Thymus (tissue), 11 donors: ENCODE results near the gene DENND4C. TPM values are rescaled to one million over a fixed set of nuclear protein-coding genes. Genes with fewer than 3 reads are reported as not detected.

Experiments
- DNase-seq, 9 donors: peaks; one replicate each; pipeline ENCODE4 v3.0.0-alpha.2; 2013; ENCODE audit warnings: low spot score in 9 of 9, low read depth in 6 of 9, missing footprints in 1 of 9
- H3K27ac ChIP-seq, 2 donors: one replicate each; pipeline ENCODE4 v1.5.1; 2013; ENCODE audit warnings: control low read depth in 1 of 2, low read depth in 1 of 2, low read length in 1 of 2, mild to moderate bottlenecking in 1 of 2, moderate library complexity in 1 of 2
- H3K27me3 ChIP-seq, 2 donors: one replicate each; pipeline ENCODE4 v1.5.1; 2013; ENCODE audit warnings: low read length in 1 of 2; ENCODE audit not compliant: control insufficient read depth in 2 of 2, insufficient read depth in 1 of 2
- H3K36me3 ChIP-seq, 2 donors: one replicate each; pipeline ENCODE4 v1.5.1; 2013; ENCODE audit warnings: low read length in 1 of 2, mild to moderate bottlenecking in 1 of 2, moderate library complexity in 1 of 2; ENCODE audit not compliant: control insufficient read depth in 2 of 2, insufficient read depth in 2 of 2
- H3K4me1 ChIP-seq, 2 donors: one replicate each; pipeline ENCODE4 v1.5.1; 2013; ENCODE audit warnings: low read length in 2 of 2; ENCODE audit not compliant: control insufficient read depth in 2 of 2, insufficient read depth in 2 of 2
- H3K4me3 ChIP-seq, 2 donors: one replicate each; pipeline ENCODE4 v1.5.1; 2013; ENCODE audit warnings: low read length in 2 of 2, control low read depth in 1 of 2, mild to moderate bottlenecking in 1 of 2
- H3K9me3 ChIP-seq, 2 donors: one replicate each; pipeline ENCODE4 v1.5.1; 2013; ENCODE audit warnings: low read length in 1 of 2, mild to moderate bottlenecking in 1 of 2; ENCODE audit not compliant: control insufficient read depth in 2 of 2, insufficient read depth in 1 of 2
- WGBS: extraction: QIAGEN DNeasy Blood & Tissue Kit; methylation state at CpG from one replicate; pipeline ENCODE4 v1.1.7; 2013; 5-methylcytosine and 5-hydroxymethylcytosine counted together
- polyA plus RNA-seq: library from polyadenylated mRNA; stranded (reverse); fragments of 200-250 nt; gene quantifications from one replicate; pipeline ENCODE4 v1.2.3, GENCODE V29; 2013
- total RNA-seq: library from RNA; stranded (reverse); fragments of 120-200 nt; gene quantifications from one replicate; pipeline ENCODE4 v1.2.4, GENCODE V29; 2013
- donor health status: healthy.

DENND4C gene
- total and polyA plus RNA-seq, 2 donors: 15.4 to 39.2 TPM

DNA sequence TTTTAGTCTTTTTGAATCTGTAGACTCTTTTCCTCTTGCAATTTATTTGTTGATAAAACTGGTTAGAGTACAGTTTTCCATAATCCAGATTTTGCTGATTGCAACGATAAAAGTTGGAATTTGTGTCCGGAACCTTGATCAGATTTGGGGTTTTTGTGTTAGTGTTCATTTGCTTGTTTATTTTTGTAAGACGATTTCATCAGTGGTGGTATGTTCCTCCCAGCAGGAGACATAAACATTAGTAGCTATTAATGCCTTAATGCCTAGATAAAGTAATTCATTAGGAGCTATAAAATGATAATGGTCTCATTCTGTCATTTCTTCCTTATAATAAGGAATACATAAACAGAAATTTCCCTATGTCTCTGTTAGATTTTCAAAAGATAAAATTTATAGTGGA is 128.2 kb downstream of the DENND4C start:
- H3K36me3 ChIP-seq: peaks cover 9 to 54% of the 10 kb centered on the region in 2 donors

DNA sequence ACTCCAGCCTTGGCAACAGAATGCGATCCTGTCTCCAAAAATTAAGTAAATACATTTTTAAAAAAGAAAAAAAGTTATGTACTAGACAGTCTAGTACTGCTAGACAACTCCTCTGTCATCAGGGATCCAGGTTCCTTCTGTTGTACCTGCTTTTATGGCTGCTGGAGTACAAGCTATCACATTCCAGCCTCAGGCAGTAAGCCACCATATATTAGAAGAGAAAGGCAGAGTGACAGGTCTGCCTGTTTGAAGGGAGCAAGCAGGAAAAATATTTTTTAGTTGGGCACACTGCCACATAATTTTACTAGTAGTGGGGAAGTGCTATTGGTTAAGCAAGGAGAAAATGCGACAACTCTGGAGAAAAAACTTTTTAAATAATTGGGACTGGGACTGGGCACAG is 138.6 kb downstream of the DENND4C start:
- WGBS: 95% methylated on average over 2 of the region's 2 CpGs
- H3K36me3 ChIP-seq: peaks cover 20 to 56% of the 10 kb centered on the region in 2 donors
- no peaks in the 10 kb centered on the region for H3K27me3 ChIP-seq
- no peak overlapping the region for H3K4me3 ChIP-seq
- no peak for DNase-seq
- no peaks in the 10 kb centered on the region for H3K9me3 ChIP-seq
- no peak overlapping the region for H3K27ac ChIP-seq
- H3K4me1 ChIP-seq: no peaks in the 10 kb centered on the region

More for the DNA sequence above, 128.2 kb downstream of the DENND4C start:
- H3K27ac ChIP-seq: no peak overlapping the region
- no peak overlapping the region for H3K4me3 ChIP-seq
- 98% methylated on average over 3 of the region's 3 CpGs for WGBS
- DNase-seq: no peak
- H3K9me3 ChIP-seq: no peaks in the 10 kb centered on the region
- no peaks in the 10 kb centered on the region for H3K4me1 ChIP-seq
- no peaks in the 10 kb centered on the region for H3K27me3 ChIP-seq

DNA sequence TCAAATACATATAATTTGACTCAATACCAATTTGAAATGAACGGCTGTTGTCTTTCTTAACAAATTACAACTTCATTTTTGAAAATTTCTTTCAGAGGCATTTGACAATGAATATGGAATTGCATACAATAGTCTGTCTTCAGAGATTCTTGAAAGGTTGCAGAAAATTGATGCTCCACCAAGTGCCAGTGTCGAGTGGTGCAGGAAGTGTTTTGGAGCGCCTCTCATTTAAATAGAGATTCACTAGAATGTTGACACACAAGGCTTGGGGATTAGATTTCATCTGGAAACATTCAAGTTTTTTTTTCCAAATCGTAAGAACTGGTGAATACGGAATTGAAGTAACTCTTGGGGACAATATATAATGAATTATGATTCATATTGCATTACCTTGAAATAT is 141.4 kb downstream of the DENND4C start:
- 91% methylated on average over 5 of the region's 5 CpGs for WGBS
- H3K36me3 ChIP-seq: peaks cover 40 to 68% of the 10 kb centered on the region in 2 donors

DNA sequence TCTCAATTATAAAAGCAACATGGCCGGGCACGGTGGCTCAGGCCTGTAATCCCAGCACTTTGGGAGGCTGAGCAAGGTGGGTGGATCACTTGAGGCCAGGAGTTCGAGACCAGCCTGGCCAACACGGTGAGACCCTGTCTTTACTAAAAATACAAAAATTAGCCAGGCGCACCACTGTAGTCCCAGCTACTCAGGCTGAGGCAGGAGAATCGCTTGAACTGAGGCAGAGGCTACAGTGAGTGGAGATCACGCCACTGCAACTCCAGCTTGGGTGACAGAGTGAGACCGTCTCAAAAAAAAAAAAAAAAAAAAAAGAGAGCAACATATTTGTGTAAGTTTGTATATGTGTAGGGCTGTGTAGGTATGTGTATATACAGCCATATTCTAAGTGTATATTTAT is 142.1 kb downstream of the DENND4C start:
- Histone ChIP-seq H3K9me3 (no peaks in the 10 kb centered on the region), H3K4me1 (no peaks in the 10 kb centered on the region), H3K36me3 (peaks cover 45 to 71% of the 10 kb centered on the region in 2 donors), H3K27ac (no peak overlapping the region), H3K27me3 (no peaks in the 10 kb centered on the region), H3K4me3 (no peak overlapping the region)
- 98% methylated on average over 8 of the region's 8 CpGs for WGBS
- DNase-seq: no peak

More for the DNA sequence above, 141.4 kb downstream of the DENND4C start:
- H3K4me3 ChIP-seq: no peak overlapping the region
- H3K27ac ChIP-seq: no peak overlapping the region
- H3K4me1 ChIP-seq: no peaks in the 10 kb centered on the region
- H3K9me3 ChIP-seq: no peaks in the 10 kb centered on the region
- DNase-seq: no peak
- H3K27me3 ChIP-seq: no peaks in the 10 kb centered on the region

DNA sequence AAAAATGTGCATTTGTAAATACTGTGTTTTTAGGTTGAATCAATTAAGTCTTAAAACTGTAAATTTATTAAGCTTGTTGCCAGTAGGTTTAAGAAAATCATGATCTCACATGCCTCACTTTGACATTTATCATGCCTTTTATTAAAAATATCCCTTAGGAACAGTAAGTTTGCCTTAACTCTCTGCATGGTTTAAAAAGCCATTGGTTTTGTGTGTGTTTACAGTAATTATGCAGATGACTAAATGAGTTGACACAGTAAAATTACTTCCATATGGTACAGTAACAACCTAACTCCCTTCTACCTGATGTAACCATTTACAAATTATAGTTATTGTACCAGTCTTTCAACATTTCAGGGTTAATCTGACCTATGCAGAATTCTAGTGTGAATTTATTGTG is 143.0 kb downstream of the DENND4C start:
- Histone ChIP-seq H3K27me3 (no peaks in the 10 kb centered on the region), H3K27ac (no peak overlapping the region), H3K4me3 (no peak overlapping the region), H3K4me1 (peaks cover 3 to 6% of the 10 kb centered on the region in 2 donors), H3K9me3 (no peaks in the 10 kb centered on the region), H3K36me3 (peaks cover 52 to 77% of the 10 kb centered on the region in 2 donors)
- DNase-seq: no peak

DNA sequence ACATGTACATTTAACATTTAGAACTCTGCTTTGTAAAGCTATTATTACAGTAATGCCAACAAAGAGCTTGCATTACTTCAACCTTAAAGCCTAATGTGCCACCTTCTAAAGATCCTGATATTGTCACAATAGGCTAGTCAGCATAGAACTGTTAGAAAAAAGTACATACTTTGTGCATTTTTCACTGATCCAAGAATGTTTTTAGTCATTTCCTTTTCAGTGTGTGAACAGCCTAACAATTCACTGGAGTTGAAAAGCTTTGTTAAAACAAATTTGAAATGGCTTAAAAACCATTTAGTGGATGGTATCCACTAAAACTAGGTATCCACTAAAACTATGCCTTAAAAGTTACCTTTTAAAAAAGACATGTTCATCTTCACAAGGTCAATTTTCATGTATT is 145.0 kb downstream of the DENND4C start:
- H3K36me3 ChIP-seq: peaks cover 39 to 68% of the 10 kb centered on the region in 2 donors
- peaks cover 9 to 10% of the 10 kb centered on the region in 2 donors for H3K4me1 ChIP-seq

DNA sequence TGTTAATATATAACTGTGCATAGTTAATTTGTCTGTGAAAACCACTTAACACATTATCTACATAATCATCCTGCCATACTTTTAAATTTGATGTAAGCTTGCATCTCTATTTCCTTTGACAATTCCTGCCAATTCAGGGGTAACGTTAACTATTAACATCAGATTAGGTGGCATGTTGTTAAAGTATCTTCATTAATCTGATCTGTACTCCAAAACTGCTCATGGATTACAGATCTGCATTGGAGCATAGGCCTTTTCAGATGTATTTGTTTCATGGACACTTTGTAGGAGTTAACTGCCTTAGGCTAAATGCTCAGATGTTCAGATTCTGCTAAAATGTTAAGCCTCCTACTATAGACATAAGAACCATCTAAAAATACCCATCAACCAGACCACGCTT is 146.4 kb downstream of the DENND4C start:
- Histone ChIP-seq H3K27me3 (no peaks in the 10 kb centered on the region), H3K36me3 (peaks cover 39 to 61% of the 10 kb centered on the region in 2 donors), H3K4me3 (no peak overlapping the region), H3K4me1 (peaks cover 12% of the 10 kb centered on the region in 2 donors), H3K27ac (no peak overlapping the region), H3K9me3 (peaks cover 0 to 2% of the 10 kb centered on the region in 2 donors)
- no peak for DNase-seq
- WGBS: 95% methylated on average over 2 of the region's 2 CpGs

More for the DNA sequence above, 145.0 kb downstream of the DENND4C start:
- H3K9me3 ChIP-seq: peaks cover 0 to under 1% of the 10 kb centered on the region in 2 donors
- H3K4me3 ChIP-seq: no peak overlapping the region
- H3K27ac ChIP-seq: no peak overlapping the region
- DNase-seq: no peak
- H3K27me3 ChIP-seq: no peaks in the 10 kb centered on the region

DNA sequence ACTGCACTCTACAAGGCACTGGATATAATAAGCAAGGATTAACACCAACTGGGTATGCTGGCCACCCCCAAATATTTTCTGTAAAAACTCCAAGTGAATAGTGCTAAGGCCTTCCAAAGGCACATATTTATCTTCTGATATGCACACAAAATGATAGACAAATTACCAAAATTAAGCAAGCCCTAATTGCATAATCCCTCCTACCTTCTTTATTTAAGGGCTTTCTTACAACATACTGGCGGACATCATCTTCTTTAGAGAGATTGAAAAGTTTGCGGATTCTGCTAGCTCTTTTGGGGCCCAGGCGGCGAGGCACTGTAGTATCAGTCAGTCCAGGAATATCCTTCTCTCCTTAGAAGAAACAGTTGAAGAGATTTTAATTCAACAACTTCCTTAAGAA is 147.7 kb downstream of the DENND4C start:
- 88% methylated on average over 4 of the region's 4 CpGs for WGBS
- peaks cover 35 to 54% of the 10 kb centered on the region in 2 donors for H3K36me3 ChIP-seq
- H3K27me3 ChIP-seq: no peaks in the 10 kb centered on the region
- H3K4me1 ChIP-seq: peaks cover 12% of the 10 kb centered on the region in 2 donors
- peaks cover 0 to 2% of the 10 kb centered on the region in 2 donors for H3K9me3 ChIP-seq
- peak overlapping the region in 1 of 2 donors; percentile 64 for H3K4me3 ChIP-seq
- no peak for DNase-seq
- no peak overlapping the region for H3K27ac ChIP-seq

DNA sequence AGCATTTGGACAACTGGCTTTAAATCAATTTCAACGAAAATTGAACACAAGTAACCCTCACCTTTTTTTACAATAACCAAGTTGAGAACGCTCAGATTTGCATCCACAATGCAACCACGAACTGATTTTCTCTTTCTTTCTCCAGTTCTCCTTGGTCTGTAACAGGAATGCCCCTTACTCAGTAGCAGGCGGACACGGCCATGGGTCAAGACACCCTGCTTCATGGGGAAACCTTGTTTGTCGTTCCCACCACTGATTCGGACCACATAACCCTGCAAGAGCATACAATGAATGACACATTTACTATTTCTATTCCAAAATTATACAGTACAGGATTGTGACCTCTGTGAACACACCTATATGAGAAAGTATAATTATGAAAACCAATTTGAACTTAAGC is 148.2 kb downstream of the DENND4C start:
- Histone ChIP-seq H3K4me3 (peak overlapping the region in 1 of 2 donors; percentile 64), H3K4me1 (peaks cover 12% of the 10 kb centered on the region in 2 donors), H3K36me3 (peaks cover 35 to 54% of the 10 kb centered on the region in 2 donors), H3K27ac (no peak overlapping the region), H3K27me3 (no peaks in the 10 kb centered on the region), H3K9me3 (peaks cover 0 to 2% of the 10 kb centered on the region in 2 donors)
- DNase-seq: no peak
- 59% methylated on average over 7 of the region's 7 CpGs for WGBS
